Stomach (tissue), 9 donors: ENCODE data around the gene MINDY2. TPM values are rescaled to one million over a fixed set of nuclear protein-coding genes. Genes with fewer than 3 reads are reported as not detected.
A peak's percentile ranks its signal among the peaks of the same experiment; 100 is the strongest.

ENCODE experiments used
- DNase-seq, 2 donors: peaks; one replicate each; pipeline versions ENCODE4 v3.0.0 to v3.0.0-alpha.2; 2013 to 2019
- H3K27ac ChIP-seq, 5 donors: fragments of 200-600 bp in 4 of 5; sonication (generic) in 4 of 5; one replicate each; pipeline ENCODE4 v1.5.1; 2013 to 2019; ENCODE audit warnings: mild to moderate bottlenecking in 1 of 5, moderate library complexity in 1 of 5
- H3K27me3 ChIP-seq, 3 donors: fragments of 200-600 bp; sonication (generic); one replicate each; pipeline ENCODE4 v1.5.1; 2017 to 2019; ENCODE audit warnings: mixed run types in 1 of 3
- H3K36me3 ChIP-seq, 4 donors: fragments of 200-600 bp; sonication (generic); 1 replicate in 3 of 4; 2 replicates in 1 of 4; pipeline ENCODE4 v1.5.1; 2016 to 2019
- H3K4me1 ChIP-seq, 4 donors: fragments of 200-600 bp; sonication (generic); one replicate each; pipeline ENCODE4 v1.5.1; 2016 to 2019
- H3K4me3 ChIP-seq, 4 donors: fragments of 200-600 bp; sonication (generic) in 3 of 4; one replicate each; pipeline ENCODE4 v1.5.1; 2016 to 2019; ENCODE audit warnings: mild to moderate bottlenecking in 1 of 4
- H3K9me3 ChIP-seq, 4 donors: fragments of 200-600 bp; sonication (generic); one replicate each; pipeline ENCODE4 v1.5.1; 2016 to 2019
- EP300 ChIP-seq: sonication (generic); formaldehyde crosslinking; IDR thresholded peaks from one replicate; pipeline ENCODE4 v1.6.1; 2017; ENCODE audit warnings: antibody characterized with exemption
- POLR2A ChIP-seq, 4 donors: fragments of 450-650 bp; IDR thresholded peaks; one replicate each; pipeline ENCODE4 v1.6.1; 2016; ENCODE audit warnings: antibody characterized with exemption in 4 of 4, control low read depth in 2 of 4, mild to moderate bottlenecking in 1 of 4, moderate library complexity in 1 of 4
- POLR2AphosphoS5 ChIP-seq, 3 donors: sonication (generic); formaldehyde crosslinking; IDR thresholded peaks; one replicate each; pipeline ENCODE4 v1.6.1; 2016; ENCODE audit warnings: antibody characterized with exemption in 3 of 3
- WGBS, 5 donors: extraction: QIAGEN DNeasy Blood & Tissue Kit in 3 of 5; methylation state at CpG; one replicate each; pipeline versions ENCODE4 v1.1.5 to v1.1.7; 2013 to 2018; 5-methylcytosine and 5-hydroxymethylcytosine counted together
- intact Hi-C: fragments of 100-400 bp; cut with DNase I; formaldehyde crosslinking; loops from one replicate; pipeline ENCODE4 v1.15.1; 2023; ENCODE audit warnings: low total_unique reads
- polyA plus RNA-seq, 3 donors: library from polyadenylated mRNA; stranded (reverse); fragments of 200-250 nt; gene quantifications; one replicate each; pipeline ENCODE4 v1.2.3, GENCODE V29; 2013
- total RNA-seq, 5 donors: library from RNA; depleted of rRNA; stranded (reverse); fragments of >200 nt; gene quantifications; one replicate each; pipeline versions ENCODE4 v1.1.0 to v1.2.3, GENCODE V29; 2014 to 2016
- TF ChIP-seq, protein P1 (sequence below), 7 experiments: fragments of 450-650 bp in 4 of 7; fragments of 200-600 bp in 3 of 7; sonication (generic) in 3 of 7; IDR thresholded peaks; one replicate each; pipeline ENCODE4 v1.5.1; 2016 to 2019; ENCODE audit warnings: antibody characterized with exemption in 7 of 7, control low read depth in 2 of 7, mild to moderate bottlenecking in 1 of 7
- donor health status: healthy with polysubstance abuse.
- donor health status: Bipolar disorder and iron deficiency.
- donor health status: healthy.

The MINDY2 gene
- total and polyA plus RNA-seq, 8 donors = 3.1 to 34.1 (median 7.5) TPM

DNA sequence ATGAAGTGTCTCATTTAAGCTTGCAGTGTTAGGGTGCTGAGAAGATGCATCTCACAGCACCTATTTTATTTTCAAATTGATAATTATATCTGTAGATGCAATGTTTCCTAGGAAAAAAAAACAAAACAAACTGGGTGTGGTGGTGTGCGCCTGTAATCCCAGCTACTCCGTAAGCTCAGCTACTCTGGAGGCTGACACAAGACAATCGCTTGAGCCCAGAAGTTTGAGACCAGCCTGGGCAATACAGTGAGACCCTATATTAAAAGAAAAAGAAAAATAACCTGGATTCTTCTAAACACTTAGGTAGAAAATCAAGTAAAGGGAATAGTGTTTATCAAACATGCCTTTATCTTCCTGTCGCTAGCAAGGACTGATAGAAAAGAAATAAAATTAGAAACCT, 1.9 kb downstream of the MINDY2 start:
- TF ChIP-seq, protein P1, sequence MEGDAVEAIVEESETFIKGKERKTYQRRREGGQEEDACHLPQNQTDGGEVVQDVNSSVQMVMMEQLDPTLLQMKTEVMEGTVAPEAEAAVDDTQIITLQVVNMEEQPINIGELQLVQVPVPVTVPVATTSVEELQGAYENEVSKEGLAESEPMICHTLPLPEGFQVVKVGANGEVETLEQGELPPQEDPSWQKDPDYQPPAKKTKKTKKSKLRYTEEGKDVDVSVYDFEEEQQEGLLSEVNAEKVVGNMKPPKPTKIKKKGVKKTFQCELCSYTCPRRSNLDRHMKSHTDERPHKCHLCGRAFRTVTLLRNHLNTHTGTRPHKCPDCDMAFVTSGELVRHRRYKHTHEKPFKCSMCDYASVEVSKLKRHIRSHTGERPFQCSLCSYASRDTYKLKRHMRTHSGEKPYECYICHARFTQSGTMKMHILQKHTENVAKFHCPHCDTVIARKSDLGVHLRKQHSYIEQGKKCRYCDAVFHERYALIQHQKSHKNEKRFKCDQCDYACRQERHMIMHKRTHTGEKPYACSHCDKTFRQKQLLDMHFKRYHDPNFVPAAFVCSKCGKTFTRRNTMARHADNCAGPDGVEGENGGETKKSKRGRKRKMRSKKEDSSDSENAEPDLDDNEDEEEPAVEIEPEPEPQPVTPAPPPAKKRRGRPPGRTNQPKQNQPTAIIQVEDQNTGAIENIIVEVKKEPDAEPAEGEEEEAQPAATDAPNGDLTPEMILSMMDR (IDR thresholded peaks at IDR 0.05) = no peak
- no peak for TF ChIP-seq EP300
- intact Hi-C loops = no loop called here
- Histone ChIP-seq H3K27ac (peak overlapping the region in 4 of 5 donors; percentile 93 to 99 (median 98)), H3K4me1 (peaks cover 18 to 62% (median 48%) of the 10 kb centered on the region in 4 donors), H3K27me3 (no peaks in the 10 kb centered on the region), H3K4me3 (peak overlapping the region; percentile 4 to 88 (median 76)), H3K9me3 (no peaks in the 10 kb centered on the region), H3K36me3 (no peaks in the 10 kb centered on the region)
- 44 to 68% (median 47%) methylated on average over 4 of the region's 4 CpGs for WGBS, 5 donors
- peak in 1 of 2 donors; percentile 21 for DNase-seq

DNA sequence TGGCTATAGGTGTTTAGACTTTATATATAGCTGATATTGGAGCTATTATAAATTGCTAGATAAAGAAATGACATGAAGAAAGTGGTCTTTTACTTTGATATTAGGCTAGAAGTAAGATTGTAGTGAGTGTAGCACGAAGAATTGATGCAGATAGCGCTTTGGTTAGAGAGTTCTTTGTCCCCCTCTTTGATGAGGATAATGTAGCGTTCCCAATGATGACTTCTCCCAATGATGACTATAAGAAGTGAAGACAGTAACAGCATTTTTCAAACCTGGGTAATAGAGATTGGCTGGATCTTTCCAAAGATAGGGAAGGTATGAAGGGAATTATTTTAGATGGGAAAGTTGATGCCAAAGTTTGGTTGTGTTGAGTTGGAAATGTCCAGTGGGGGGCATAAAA, 4.3 kb downstream of the MINDY2 start:
- H3K27me3 ChIP-seq = no peaks in the 10 kb centered on the region
- H3K9me3 ChIP-seq = no peaks in the 10 kb centered on the region
- H3K4me3 ChIP-seq = no peak overlapping the region
- H3K27ac ChIP-seq = no peak overlapping the region
- intact Hi-C loops = no loop called here
- peaks cover 0 to 8% (median 4%) of the 10 kb centered on the region in 4 donors for H3K36me3 ChIP-seq
- 97 to 100% (median 99%) methylated on average over 3 of the region's 3 CpGs for WGBS, 5 donors
- TF ChIP-seq, protein P1 (IDR thresholded peaks at IDR 0.05) = no peak
- TF ChIP-seq EP300 (no peak), POLR2AphosphoS5 (IDR thresholded peaks at IDR 0.05) (no peak), POLR2A (IDR thresholded peaks at IDR 0.05) (no peak)
- H3K4me1 ChIP-seq = peaks cover 18 to 61% (median 45%) of the 10 kb centered on the region in 4 donors
- DNase-seq = no peak

DNA sequence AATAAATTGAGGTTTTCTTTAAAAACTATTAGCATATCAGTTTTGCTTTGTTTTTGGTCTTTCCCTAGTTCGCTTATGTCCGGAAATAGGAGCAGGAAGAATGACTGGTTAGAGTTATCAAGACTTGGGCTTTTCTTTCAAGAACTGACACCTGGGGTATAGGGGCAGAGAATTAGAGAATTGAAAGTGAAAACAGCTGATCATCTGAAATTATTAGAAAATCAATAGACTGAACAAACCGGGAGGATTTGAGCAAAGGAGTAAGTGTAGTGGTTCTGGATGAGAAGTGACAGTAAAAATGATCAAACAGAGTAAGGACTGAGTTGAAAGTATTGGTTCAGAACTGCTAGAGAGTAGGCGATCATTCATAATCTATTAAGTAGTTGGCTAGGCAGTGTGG, 6.0 kb downstream of the MINDY2 start:
- TF ChIP-seq, protein P1 (IDR thresholded peaks at IDR 0.05) = no peak
- no peak for TF ChIP-seq POLR2A (IDR thresholded peaks at IDR 0.05)
- no peak for TF ChIP-seq POLR2AphosphoS5 (IDR thresholded peaks at IDR 0.05)
- no peak for TF ChIP-seq EP300
- no peak overlapping the region for H3K4me3 ChIP-seq

DNA sequence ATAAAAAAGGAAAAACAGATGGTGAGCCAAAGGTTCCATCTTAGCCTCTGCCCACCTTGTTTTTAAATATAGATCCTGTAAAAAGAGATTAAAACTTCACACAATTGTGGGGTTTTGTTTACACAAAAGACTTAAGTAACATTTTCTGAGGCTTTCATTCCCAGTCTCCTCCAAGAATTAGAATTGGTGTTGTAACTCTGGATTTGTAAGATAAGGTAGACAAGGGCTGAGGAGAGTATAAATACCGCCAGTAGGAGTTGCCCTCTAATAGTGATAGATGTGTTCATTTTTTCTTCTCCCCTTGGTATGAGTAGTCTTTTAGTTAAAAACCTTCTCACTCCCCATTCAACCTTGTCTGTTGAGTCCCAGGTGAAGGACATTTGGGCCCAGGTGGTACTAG, 8.5 kb downstream of the MINDY2 start:
- H3K27ac ChIP-seq = no peak overlapping the region
- DNase-seq = no peak
- intact Hi-C loops = no loop called here
- no peak overlapping the region for H3K4me3 ChIP-seq
- WGBS, 5 donors = 88 to 100% (median 94%) methylated on average over 1 of the region's 1 CpG
- H3K36me3 ChIP-seq = peaks cover 0 to 11% (median 4%) of the 10 kb centered on the region in 4 donors
- no peaks in the 10 kb centered on the region for H3K27me3 ChIP-seq
- no peaks in the 10 kb centered on the region for H3K9me3 ChIP-seq
- TF ChIP-seq POLR2AphosphoS5 (IDR thresholded peaks at IDR 0.05) = no peak
- no peak for TF ChIP-seq POLR2A (IDR thresholded peaks at IDR 0.05)
- no peak for TF ChIP-seq EP300
- TF ChIP-seq, protein P1 (IDR thresholded peaks at IDR 0.05) = no peak
- peaks cover 6 to 33% (median 18%) of the 10 kb centered on the region in 4 donors for H3K4me1 ChIP-seq

More for the DNA sequence above, 6.0 kb downstream of the MINDY2 start:
- WGBS, 5 donors = 83 to 90% (median 87%) methylated on average over 4 of the region's 4 CpGs
- Histone ChIP-seq H3K27ac (no peak overlapping the region), H3K27me3 (no peaks in the 10 kb centered on the region), H3K4me1 (peaks cover 18 to 57% (median 41%) of the 10 kb centered on the region in 4 donors), H3K9me3 (no peaks in the 10 kb centered on the region), H3K36me3 (peaks cover 0 to 8% (median 4%) of the 10 kb centered on the region in 4 donors)
- DNase-seq = no peak
- intact Hi-C loops = no loop called here
